Measurements from ENCODE around the gene RGS16. TPM values are rescaled to one million over a fixed set of nuclear protein-coding genes. Genes with fewer than 3 reads are reported as not detected.
A peak's percentile ranks its signal among the peaks of the same experiment; 100 is the strongest.

Gene RGS16
- polyA plus RNA-seq, 1 donor = 5.5 TPM

- DNase-seq (ENCODE audit: low read depth) = no peak
These were observed 25.4 kb upstream of the RGS16 start for GRCh38 chr1:182629499-182630096.

DNA sequence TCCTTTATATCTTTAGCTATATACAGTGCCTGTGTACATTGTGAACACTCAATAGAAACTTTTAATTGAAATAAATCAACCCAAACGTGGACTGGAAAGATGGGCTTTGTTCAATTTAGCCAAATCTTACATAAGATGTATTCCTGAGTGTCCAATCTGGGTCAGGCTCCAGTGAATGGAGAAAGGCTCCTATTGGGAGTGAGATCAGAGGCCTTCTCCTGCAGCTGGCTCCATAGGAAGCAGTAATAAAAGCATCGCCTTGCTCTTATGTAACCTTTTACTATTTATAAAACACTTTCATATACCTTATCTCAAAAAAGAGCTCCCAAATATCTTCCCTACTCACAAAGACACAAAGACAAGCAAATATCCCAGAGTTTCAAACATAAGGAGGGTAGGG is 24.9 kb upstream of the RGS16 start:
- DNase-seq (ENCODE audit: low read depth) = no peak

- no peak for DNase-seq (ENCODE audit: low read depth)
These were observed 24.5 kb upstream of the RGS16 start for GRCh38 chr1:182628657-182629056.

- no peak for DNase-seq (ENCODE audit: low read depth)
These were observed 23.4 kb upstream of the RGS16 start for GRCh38 chr1:182627622-182628021.

GRCh38 chr1:182626527-182626926 is 22.3 kb upstream of the RGS16 start:
- DNase-seq (ENCODE audit: low read depth) = no peak

DNA sequence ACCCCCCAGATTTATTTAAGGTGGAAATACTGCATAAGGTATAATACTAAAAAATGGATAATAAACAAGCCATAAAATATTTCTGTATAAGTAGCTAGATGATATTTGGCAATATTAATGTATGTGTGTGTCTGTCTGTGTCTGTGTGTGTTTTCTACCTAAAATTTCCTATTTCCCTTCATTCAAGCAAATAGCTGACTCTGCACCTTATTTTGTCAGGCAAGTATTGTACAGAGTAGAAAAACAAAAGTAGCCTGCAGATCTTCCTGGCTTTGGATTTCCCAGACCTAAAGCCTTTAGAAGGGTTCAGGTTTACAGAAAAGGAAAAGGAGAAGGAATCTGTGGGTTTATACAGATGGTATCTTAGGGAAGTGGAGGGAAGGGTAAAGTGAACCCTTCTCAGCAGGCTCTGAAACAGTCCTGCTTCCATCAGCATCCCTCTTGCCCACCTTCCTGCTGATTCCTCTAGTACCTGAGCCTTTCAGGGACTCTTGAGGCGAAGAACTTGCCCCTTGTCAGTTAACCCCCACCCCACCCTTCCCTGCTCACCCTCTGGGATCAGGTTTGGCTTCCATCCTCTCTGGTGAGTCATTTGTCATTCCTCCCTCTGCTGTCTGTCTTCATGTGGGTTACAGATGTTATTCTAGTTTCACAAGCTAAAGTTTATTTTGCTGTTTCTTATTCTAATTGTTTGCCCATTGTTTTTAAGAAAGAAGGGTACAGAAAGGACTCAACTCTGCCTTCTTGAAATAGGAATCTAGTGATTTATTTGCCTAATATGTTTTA is 21.7 kb upstream of the RGS16 start:
- DNase-seq (ENCODE audit: low read depth) = no peak

DNA sequence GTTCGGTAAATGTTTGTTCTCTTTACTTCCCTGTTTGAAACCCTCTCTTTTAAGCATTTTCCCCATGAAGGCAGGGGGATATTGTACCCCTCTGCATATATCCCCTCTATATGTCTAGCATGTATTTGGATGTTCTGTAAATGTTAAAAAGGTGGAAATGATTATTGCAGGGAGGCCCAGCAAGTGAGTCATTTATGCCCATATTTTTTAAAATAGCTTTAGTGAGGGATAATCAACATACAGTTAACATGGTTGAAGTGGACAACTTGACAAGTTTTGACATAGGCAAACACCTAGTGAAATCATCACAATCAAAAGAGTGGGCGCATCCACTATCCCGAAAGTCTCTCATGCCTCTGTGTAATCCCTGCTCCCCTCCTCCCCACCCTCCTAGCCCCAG is 20.8 kb upstream of the RGS16 start:
- DNase-seq (ENCODE audit: low read depth) = no peak

- DNase-seq (ENCODE audit: low read depth) = no peak
These were observed 20.4 kb upstream of the RGS16 start for GRCh38 chr1:182624577-182624976.

DNA sequence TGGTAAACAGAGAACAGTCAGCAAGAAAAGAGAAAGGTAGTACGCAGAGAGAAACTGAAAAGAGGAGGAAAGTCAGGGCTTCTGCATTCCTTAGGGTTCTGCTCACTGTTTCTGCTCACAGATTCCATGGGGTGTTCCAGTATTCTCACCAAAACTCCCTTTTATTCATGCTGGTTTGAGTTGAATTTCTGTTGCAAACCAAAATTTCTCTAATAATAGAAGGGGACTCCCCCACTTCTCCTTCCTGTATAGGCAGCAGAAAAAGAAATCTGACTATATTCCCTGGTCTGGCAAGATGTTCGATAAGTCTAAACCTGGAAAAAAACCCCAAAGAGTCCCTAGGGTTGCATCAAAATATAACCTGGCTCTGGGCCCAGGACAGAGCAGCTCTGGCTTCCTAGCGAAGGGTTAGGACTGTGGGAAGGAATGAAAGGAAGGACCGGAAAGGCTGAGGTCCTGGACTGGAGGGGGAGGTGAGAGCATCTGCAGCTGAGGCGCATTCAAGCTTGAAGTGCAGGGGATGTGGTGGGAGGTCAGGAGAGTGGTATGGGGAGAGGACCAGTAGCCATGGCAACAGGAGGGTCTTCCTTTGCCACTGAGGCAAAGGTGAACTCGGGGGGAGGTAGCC is 18.8 kb upstream of the RGS16 start:
- peak; percentile 67 for DNase-seq (ENCODE audit: low read depth)

DNA sequence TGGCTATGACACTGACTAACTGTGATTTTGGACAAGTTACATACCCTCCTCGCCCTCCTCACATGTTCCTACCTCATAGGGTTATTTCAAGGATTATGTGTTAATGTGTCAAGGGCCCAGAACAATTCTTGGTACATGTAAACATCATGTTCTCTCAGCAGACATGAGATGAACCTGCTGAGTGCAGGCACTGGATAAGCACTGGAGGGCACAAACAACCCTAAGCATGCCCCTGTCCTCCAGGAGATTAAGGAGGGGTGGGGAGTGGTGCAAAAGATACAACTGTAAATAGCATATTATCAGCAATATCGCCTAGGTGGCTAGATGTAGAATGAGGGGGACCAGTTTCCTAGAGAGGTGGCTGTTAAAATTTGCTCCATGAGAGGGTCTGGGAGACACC is 17.7 kb upstream of the RGS16 start:
- DNase-seq (ENCODE audit: low read depth) = no peak

DNA sequence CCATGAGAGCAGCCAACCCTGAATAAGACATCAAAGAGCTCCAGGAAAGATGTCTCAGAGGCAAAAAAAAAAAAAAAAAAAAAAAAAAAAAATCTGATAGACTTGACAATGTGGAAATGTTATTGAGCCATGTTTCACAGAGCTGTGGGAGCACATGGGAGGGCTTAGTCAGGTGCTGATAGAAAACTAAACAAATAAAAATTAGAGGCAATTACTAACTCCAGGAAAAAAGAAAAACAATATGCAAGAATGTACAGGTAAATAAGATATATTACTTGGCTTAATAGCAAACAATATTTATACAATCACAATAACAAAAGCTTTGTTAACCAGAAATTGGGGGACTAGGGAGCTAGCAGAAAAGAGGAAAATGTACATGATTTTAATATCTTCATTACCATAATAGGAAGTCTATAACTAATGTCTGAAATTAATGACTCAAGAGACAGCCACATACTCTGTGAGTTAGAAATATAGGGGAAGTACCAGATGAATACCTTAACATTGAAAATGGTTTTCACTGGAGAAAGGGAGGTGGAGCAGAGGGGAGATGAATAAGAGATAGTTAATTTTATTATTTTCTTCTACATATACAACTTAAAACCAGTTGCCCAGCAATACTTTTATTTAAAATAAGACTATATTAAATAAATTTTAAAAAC is 16.9 kb upstream of the RGS16 start:
- DNase-seq (ENCODE audit: low read depth) = no peak

DNA sequence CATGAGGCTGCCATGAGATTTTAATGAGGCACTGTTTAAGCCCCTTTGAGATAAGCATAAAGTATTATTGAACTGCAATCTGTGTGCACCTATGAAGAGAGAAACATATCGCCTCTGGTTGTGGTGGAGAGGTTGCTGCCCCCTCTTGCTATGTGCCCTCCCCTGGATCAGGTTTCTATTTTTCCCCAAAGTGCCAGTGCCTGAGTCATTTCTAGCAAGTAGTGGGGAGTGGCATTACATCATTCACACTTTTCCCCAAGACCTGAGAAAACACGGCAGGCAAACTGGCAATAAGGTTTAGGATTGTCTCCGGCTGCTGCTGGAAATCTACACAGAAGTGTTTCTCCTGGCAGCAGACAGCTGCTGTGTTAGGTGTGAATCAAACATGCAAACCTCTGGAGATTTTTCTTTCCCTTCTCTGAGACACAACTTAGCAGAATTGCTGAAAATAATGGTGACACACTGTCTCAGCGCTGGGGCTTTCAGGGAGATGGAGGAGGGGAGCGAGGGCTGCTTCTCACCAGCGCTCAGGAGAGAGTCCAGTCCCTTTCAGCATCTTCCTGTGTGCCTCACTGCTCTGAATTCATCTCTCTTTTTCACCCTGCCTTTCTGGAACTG is 13.7 kb upstream of the RGS16 start:
- no peak for DNase-seq (ENCODE audit: low read depth)

GRCh38 chr1:182617014-182617429 is 12.8 kb upstream of the RGS16 start:
- DNase-seq (ENCODE audit: low read depth) = no peak

- no peak for DNase-seq (ENCODE audit: low read depth)
These were observed 12.2 kb upstream of the RGS16 start for GRCh38 chr1:182616130-182617013.

GRCh38 chr1:182615468-182616129 is 11.4 kb upstream of the RGS16 start:
- no peak for DNase-seq (ENCODE audit: low read depth)

DNA sequence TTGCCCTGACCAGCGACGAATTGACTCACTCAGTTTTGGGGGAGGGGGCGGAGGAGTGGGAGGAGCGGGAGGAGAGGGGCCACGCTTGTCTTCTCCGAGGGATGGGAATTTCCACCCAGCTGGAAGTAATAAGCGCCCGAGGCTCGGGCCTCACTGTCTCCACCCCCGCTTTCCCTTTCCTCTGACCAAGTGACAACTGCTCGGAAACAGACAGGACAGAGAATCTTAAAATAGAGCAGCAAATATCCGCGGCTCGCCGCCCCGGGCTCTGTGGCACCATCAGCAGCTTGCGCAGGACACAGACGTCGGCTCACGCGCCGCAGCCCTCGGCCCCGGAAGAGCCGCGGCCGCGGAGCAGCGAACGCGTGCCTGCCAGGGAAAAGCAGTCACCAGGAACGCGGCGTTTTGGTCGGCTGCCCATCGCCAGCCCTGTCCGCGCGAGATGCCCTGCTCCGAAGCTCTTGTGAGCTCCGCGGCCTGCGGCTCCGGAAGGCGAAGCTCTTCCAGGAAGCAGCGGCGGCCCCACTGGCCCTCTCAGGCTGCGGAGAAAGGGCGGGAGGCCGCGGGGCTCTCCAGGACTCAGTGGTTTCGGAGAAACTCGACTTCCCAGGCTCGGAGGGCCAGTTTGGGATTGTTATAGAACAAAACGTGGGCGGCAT is 10.7 kb upstream of the RGS16 start:
- peak; percentile 86 for DNase-seq (ENCODE audit: low read depth)

DNA sequence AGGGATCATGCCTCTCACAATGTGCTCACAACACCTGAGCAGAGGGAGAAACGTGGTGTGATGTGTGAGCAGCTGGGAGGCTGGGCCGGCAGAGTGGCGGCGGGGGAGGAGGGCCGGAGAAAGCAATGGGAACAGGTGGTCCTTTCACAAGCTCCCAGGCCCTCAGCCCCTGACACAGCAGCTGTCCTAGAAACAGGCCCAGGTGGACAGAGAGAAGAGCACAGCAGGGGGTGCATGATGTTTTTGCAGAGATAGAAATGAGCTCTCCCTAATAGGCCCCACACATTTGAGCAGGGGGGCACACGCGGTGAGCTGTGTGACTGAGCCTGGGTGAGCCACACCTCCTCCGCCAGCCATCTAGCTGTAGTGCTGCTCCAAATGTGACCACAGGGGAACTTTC is 7.6 kb upstream of the RGS16 start:
- no peak for DNase-seq (ENCODE audit: low read depth)

- no peak for DNase-seq (ENCODE audit: low read depth)
These were observed 7.1 kb upstream of the RGS16 start for GRCh38 chr1:182611326-182611725.

DNA sequence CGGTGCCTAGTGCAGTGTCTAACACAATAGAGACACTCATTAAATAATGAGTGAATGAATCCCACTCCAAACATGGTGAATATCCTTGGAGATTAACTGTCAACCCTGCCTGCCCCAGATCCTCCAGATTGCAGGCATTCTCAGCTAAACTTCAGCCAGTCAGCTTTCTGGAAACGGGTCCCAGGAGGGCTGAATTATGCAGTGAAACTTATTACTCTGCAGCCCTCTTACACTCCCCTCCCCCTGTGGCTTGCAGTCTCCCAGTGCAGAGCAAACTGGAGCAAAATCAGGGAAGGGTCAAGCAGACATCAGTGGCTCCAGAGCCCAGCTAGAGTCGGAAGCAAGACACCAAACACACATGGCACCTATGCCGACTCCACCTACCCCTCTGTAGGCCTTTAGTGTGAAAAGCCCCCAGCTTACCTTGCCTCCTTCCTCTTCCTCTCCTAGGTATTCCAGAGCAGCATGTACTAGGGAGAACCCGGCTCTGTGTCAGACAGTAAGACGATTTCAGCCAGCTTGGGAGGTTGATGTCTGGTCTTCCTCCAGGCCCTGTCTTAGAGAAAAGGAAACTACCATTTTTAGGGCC is 6.5 kb upstream of the RGS16 start:
- no peak for DNase-seq (ENCODE audit: low read depth)
